Measurements from ENCODE around the gene RCAN1. TPM values are rescaled to one million over a fixed set of nuclear protein-coding genes. Genes with fewer than 3 reads are reported as not detected.
"Not testable (repeated sequence)": the region's sequence is repeated elsewhere in the genome, so short reads cannot be mapped to it uniquely, and the experiment has no call there.

RCAN1 gene
- total RNA-seq, 1 donor from 2014 or later: 33.4 TPM

- Histone ChIP-seq H3K9me3 (ENCODE audit: control insufficient read depth in 3 of 3, low read length in 3 of 3) (no peaks in the 10 kb centered on the region), H3K27me3 (ENCODE audit: control insufficient read depth in 3 of 3, insufficient read depth in 3 of 3, low read length in 3 of 3) (no peaks in the 10 kb centered on the region), H3K9ac (ENCODE audit: low read depth in 1 of 3, low read length in 3 of 3) (no peak overlapping the region), H3K36me3 (ENCODE audit: control insufficient read depth in 3 of 3, insufficient read depth in 3 of 3, low read length in 3 of 3) (no peaks in the 10 kb centered on the region), H3K4me3 (ENCODE audit: low read length in 3 of 3) (peak overlapping the region in 1 of 3 donors; percentile 34), H3K27ac (ENCODE audit: low read depth, low read length) (no peak overlapping the region), H3K4me1 (ENCODE audit: control insufficient read depth in 3 of 3, insufficient read depth in 3 of 3, low read length in 3 of 3) (peaks cover 17 to 24% (median 22%) of the 10 kb centered on the region in 3 donors)
Observed at GRCh38 chr21:34574601-34575529, 40.0 kb downstream of the RCAN1 start.

GRCh38 chr21:34571994-34572393 lies 42.9 kb downstream of the RCAN1 start:
- Histone ChIP-seq H3K27me3 (ENCODE audit: control insufficient read depth in 3 of 3, insufficient read depth in 3 of 3, low read length in 3 of 3) (no peaks in the 10 kb centered on the region), H3K27ac (ENCODE audit: low read depth, low read length) (no peak overlapping the region), H3K4me3 (ENCODE audit: low read length in 3 of 3) (no peak overlapping the region), H3K9ac (ENCODE audit: low read depth in 1 of 3, low read length in 3 of 3) (no peak overlapping the region), H3K4me1 (ENCODE audit: control insufficient read depth in 3 of 3, insufficient read depth in 3 of 3, low read length in 3 of 3) (peaks cover 8 to 15% (median 13%) of the 10 kb centered on the region in 3 donors), H3K9me3 (ENCODE audit: control insufficient read depth in 3 of 3, low read length in 3 of 3) (no peaks in the 10 kb centered on the region), H3K36me3 (ENCODE audit: control insufficient read depth in 3 of 3, insufficient read depth in 3 of 3, low read length in 3 of 3) (no peaks in the 10 kb centered on the region)

- Histone ChIP-seq H3K27ac (ENCODE audit: low read depth, low read length) (no peak overlapping the region), H3K4me1 (ENCODE audit: control insufficient read depth in 3 of 3, insufficient read depth in 3 of 3, low read length in 3 of 3) (peaks cover 0 to 8% (median 2%) of the 10 kb centered on the region in 3 donors), H3K9ac (ENCODE audit: low read depth in 1 of 3, low read length in 3 of 3) (no peak overlapping the region), H3K27me3 (ENCODE audit: control insufficient read depth in 3 of 3, insufficient read depth in 3 of 3, low read length in 3 of 3) (no peaks in the 10 kb centered on the region), H3K4me3 (ENCODE audit: low read length in 3 of 3) (no peak overlapping the region), H3K9me3 (ENCODE audit: control insufficient read depth in 3 of 3, low read length in 3 of 3) (no peaks in the 10 kb centered on the region), H3K36me3 (ENCODE audit: control insufficient read depth in 3 of 3, insufficient read depth in 3 of 3, low read length in 3 of 3) (no peaks in the 10 kb centered on the region)
Observed at GRCh38 chr21:34570313-34570712, 44.6 kb downstream of the RCAN1 start.

GRCh38 chr21:34569381-34569979 lies 45.4 kb downstream of the RCAN1 start:
- H3K4me3 ChIP-seq (ENCODE audit: low read length in 3 of 3): no peak overlapping the region
- H3K9ac ChIP-seq (ENCODE audit: low read depth in 1 of 3, low read length in 3 of 3): no peak overlapping the region
- H3K27ac ChIP-seq (ENCODE audit: low read depth, low read length): no peak overlapping the region
- peaks cover 0 to under 1% (median 0%) of the 10 kb centered on the region in 3 donors for H3K4me1 ChIP-seq (ENCODE audit: control insufficient read depth in 3 of 3, insufficient read depth in 3 of 3, low read length in 3 of 3)
- H3K27me3 ChIP-seq (ENCODE audit: control insufficient read depth in 3 of 3, insufficient read depth in 3 of 3, low read length in 3 of 3): no peaks in the 10 kb centered on the region
- no peaks in the 10 kb centered on the region for H3K9me3 ChIP-seq (ENCODE audit: control insufficient read depth in 3 of 3, low read length in 3 of 3)
- no peaks in the 10 kb centered on the region for H3K36me3 ChIP-seq (ENCODE audit: control insufficient read depth in 3 of 3, insufficient read depth in 3 of 3, low read length in 3 of 3)

GRCh38 chr21:34568801-34569200 lies 46.1 kb downstream of the RCAN1 start:
- H3K27ac ChIP-seq (ENCODE audit: low read depth, low read length); H3K4me1 ChIP-seq (ENCODE audit: control insufficient read depth in 3 of 3, insufficient read depth in 3 of 3, low read length in 3 of 3): not testable (repeated sequence)

GRCh38 chr21:34567604-34568155 lies 47.2 kb downstream of the RCAN1 start:
- Histone ChIP-seq H3K9ac (ENCODE audit: low read depth in 1 of 3, low read length in 3 of 3) (no peak overlapping the region), H3K4me1 (ENCODE audit: control insufficient read depth in 3 of 3, insufficient read depth in 3 of 3, low read length in 3 of 3) (no peaks in the 10 kb centered on the region), H3K4me3 (ENCODE audit: low read length in 3 of 3) (no peak overlapping the region), H3K27me3 (ENCODE audit: control insufficient read depth in 3 of 3, insufficient read depth in 3 of 3, low read length in 3 of 3) (no peaks in the 10 kb centered on the region), H3K27ac (ENCODE audit: low read depth, low read length) (no peak overlapping the region), H3K9me3 (ENCODE audit: control insufficient read depth in 3 of 3, low read length in 3 of 3) (no peaks in the 10 kb centered on the region), H3K36me3 (ENCODE audit: control insufficient read depth in 3 of 3, insufficient read depth in 3 of 3, low read length in 3 of 3) (no peaks in the 10 kb centered on the region)

More at GRCh38 chr21:34568801-34569200, 46.1 kb downstream of the RCAN1 start:
- H3K9me3 ChIP-seq (ENCODE audit: control insufficient read depth in 3 of 3, low read length in 3 of 3); H3K36me3 ChIP-seq (ENCODE audit: control insufficient read depth in 3 of 3, insufficient read depth in 3 of 3, low read length in 3 of 3); H3K4me3 ChIP-seq (ENCODE audit: low read length in 3 of 3); H3K9ac ChIP-seq (ENCODE audit: low read depth in 1 of 3, low read length in 3 of 3); H3K27me3 ChIP-seq (ENCODE audit: control insufficient read depth in 3 of 3, insufficient read depth in 3 of 3, low read length in 3 of 3): not testable (repeated sequence)

- Histone ChIP-seq H3K4me1 (ENCODE audit: control insufficient read depth in 3 of 3, insufficient read depth in 3 of 3, low read length in 3 of 3) (no peaks in the 10 kb centered on the region), H3K9me3 (ENCODE audit: control insufficient read depth in 3 of 3, low read length in 3 of 3) (no peaks in the 10 kb centered on the region), H3K27ac (ENCODE audit: low read depth, low read length) (no peak overlapping the region), H3K36me3 (ENCODE audit: control insufficient read depth in 3 of 3, insufficient read depth in 3 of 3, low read length in 3 of 3) (no peaks in the 10 kb centered on the region), H3K27me3 (ENCODE audit: control insufficient read depth in 3 of 3, insufficient read depth in 3 of 3, low read length in 3 of 3) (no peaks in the 10 kb centered on the region), H3K9ac (ENCODE audit: low read depth in 1 of 3, low read length in 3 of 3) (no peak overlapping the region), H3K4me3 (ENCODE audit: low read length in 3 of 3) (no peak overlapping the region)
Observed at GRCh38 chr21:34565238-34565637, 49.7 kb downstream of the RCAN1 start.

GRCh38 chr21:34563370-34563769 lies 51.5 kb downstream of the RCAN1 start:
- not testable (repeated sequence) for H3K27ac ChIP-seq (ENCODE audit: low read depth, low read length); H3K4me3 ChIP-seq (ENCODE audit: low read length in 3 of 3); H3K9ac ChIP-seq (ENCODE audit: low read depth in 1 of 3, low read length in 3 of 3); H3K36me3 ChIP-seq (ENCODE audit: control insufficient read depth in 3 of 3, insufficient read depth in 3 of 3, low read length in 3 of 3); H3K27me3 ChIP-seq (ENCODE audit: control insufficient read depth in 3 of 3, insufficient read depth in 3 of 3, low read length in 3 of 3); H3K9me3 ChIP-seq (ENCODE audit: control insufficient read depth in 3 of 3, low read length in 3 of 3); H3K4me1 ChIP-seq (ENCODE audit: control insufficient read depth in 3 of 3, insufficient read depth in 3 of 3, low read length in 3 of 3)

- Histone ChIP-seq H3K4me3 (ENCODE audit: low read length in 3 of 3) (no peak overlapping the region), H3K9ac (ENCODE audit: low read depth in 1 of 3, low read length in 3 of 3) (no peak overlapping the region), H3K27me3 (ENCODE audit: control insufficient read depth in 3 of 3, insufficient read depth in 3 of 3, low read length in 3 of 3) (no peaks in the 10 kb centered on the region), H3K9me3 (ENCODE audit: control insufficient read depth in 3 of 3, low read length in 3 of 3) (no peaks in the 10 kb centered on the region), H3K27ac (ENCODE audit: low read depth, low read length) (no peak overlapping the region), H3K36me3 (ENCODE audit: control insufficient read depth in 3 of 3, insufficient read depth in 3 of 3, low read length in 3 of 3) (no peaks in the 10 kb centered on the region), H3K4me1 (ENCODE audit: control insufficient read depth in 3 of 3, insufficient read depth in 3 of 3, low read length in 3 of 3) (no peaks in the 10 kb centered on the region)
Observed at GRCh38 chr21:34561806-34562205, 53.1 kb downstream of the RCAN1 start.

GRCh38 chr21:34560609-34561008 lies 54.3 kb downstream of the RCAN1 start:
- no peaks in the 10 kb centered on the region for H3K27me3 ChIP-seq (ENCODE audit: control insufficient read depth in 3 of 3, insufficient read depth in 3 of 3, low read length in 3 of 3)
- H3K4me3 ChIP-seq (ENCODE audit: low read length in 3 of 3): no peak overlapping the region
- no peaks in the 10 kb centered on the region for H3K4me1 ChIP-seq (ENCODE audit: control insufficient read depth in 3 of 3, insufficient read depth in 3 of 3, low read length in 3 of 3)
- no peak overlapping the region for H3K27ac ChIP-seq (ENCODE audit: low read depth, low read length)
- H3K36me3 ChIP-seq (ENCODE audit: control insufficient read depth in 3 of 3, insufficient read depth in 3 of 3, low read length in 3 of 3): no peaks in the 10 kb centered on the region
- H3K9me3 ChIP-seq (ENCODE audit: control insufficient read depth in 3 of 3, low read length in 3 of 3): no peaks in the 10 kb centered on the region
- no peak overlapping the region for H3K9ac ChIP-seq (ENCODE audit: low read depth in 1 of 3, low read length in 3 of 3)

Measured in skeletal muscle tissue (tissue), 4 donors.